Neural cell (in vitro differentiated cells): ENCODE results near the gene RALA. TPM values are rescaled to one million over a fixed set of nuclear protein-coding genes. Genes with fewer than 3 reads are reported as not detected.

Experiments
- H2AFZ ChIP-seq: fragments of 200-600, 300-800 bp; sonication (generic), shearing (Covaris generic); 2 replicates; pipeline ENCODE4 v1.6.0; 2014; ENCODE audit warnings: low read depth, mild to moderate bottlenecking, antibody characterized with exemption, low read length, moderate library complexity
- H3F3A ChIP-seq: fragments of 200-600 bp; shearing (Covaris generic); 2 replicates; pipeline ENCODE4 v1.6.1; 2016; ENCODE audit warnings: mild to moderate bottlenecking, moderate library complexity, mixed read lengths, antibody characterized with exemption, low read length; ENCODE audit not compliant: insufficient read depth, poor library complexity, severe bottlenecking
- H3K27ac ChIP-seq: fragments of 200-600, 300-800 bp; sonication (generic), shearing (Covaris generic); 2 replicates; pipeline ENCODE4 v1.5.1; 2014; ENCODE audit warnings: mild to moderate bottlenecking, low read length, moderate library complexity
- H3K27me3 ChIP-seq: fragments of 300-800, 200-600 bp; sonication (generic), shearing (Covaris generic); 2 replicates; pipeline ENCODE4 v1.6.0; 2014; ENCODE audit warnings: mild to moderate bottlenecking, low read depth, low read length, moderate library complexity; ENCODE audit not compliant: insufficient read depth
- H3K36me3 ChIP-seq: fragments of 300-800, 200-600 bp; sonication (generic), shearing (Covaris generic); 2 replicates; pipeline ENCODE4 v1.5.1; 2014; ENCODE audit warnings: mild to moderate bottlenecking, antibody characterized with exemption, low read length, moderate library complexity; ENCODE audit not compliant: insufficient read depth
- H3K4me2 ChIP-seq: fragments of 300-800, 200-600 bp; sonication (generic), shearing (Covaris generic); 2 replicates; pipeline ENCODE4 v1.6.0; 2014; ENCODE audit warnings: mild to moderate bottlenecking, low read length
- H3K4me3 ChIP-seq: fragments of 300-800, 200-600 bp; sonication (generic), shearing (Covaris generic); 2 replicates; pipeline ENCODE4 v1.5.1; 2014; ENCODE audit warnings: mild to moderate bottlenecking, low read length, moderate library complexity
- H3K79me2 ChIP-seq: fragments of 200-600 bp; shearing (Covaris generic); replicated peaks from 2 replicates; pipeline ENCODE4 v1.6.0; 2014; ENCODE audit warnings: mild to moderate bottlenecking, low read length, moderate library complexity; ENCODE audit not compliant: insufficient read depth
- H3K9ac ChIP-seq: fragments of 300-800, 200-600 bp; sonication (generic), shearing (Covaris generic); 2 replicates; pipeline ENCODE4 v1.6.1; 2016; ENCODE audit warnings: mild to moderate bottlenecking, low read length, mixed read lengths
- H3K9me2 ChIP-seq: fragments of 200-600 bp; shearing (Covaris generic); 2 replicates; pipeline ENCODE4 v1.6.1; 2016; ENCODE audit warnings: mild to moderate bottlenecking, low read length, mixed read lengths; ENCODE audit not compliant: insufficient read depth
- H3K9me3 ChIP-seq: fragments of 200-600, 300-800 bp; sonication (generic), shearing (Covaris generic); 2 replicates; pipeline ENCODE4 v1.6.1; 2016; ENCODE audit warnings: mild to moderate bottlenecking, mixed run types, low read length, moderate library complexity, mixed read lengths
- H4K20me1 ChIP-seq: fragments of 200-600 bp; shearing (Covaris generic); 2 replicates; pipeline ENCODE4 v1.6.1; 2016; ENCODE audit warnings: mild to moderate bottlenecking, mixed run types; ENCODE audit not compliant: insufficient read depth
- CTCF ChIP-seq: fragments of 450-650 bp; IDR thresholded peaks from 2 replicates; pipeline ENCODE4 v1.5.1; 2014; ENCODE audit warnings: antibody characterized with exemption, mild to moderate bottlenecking, moderate library complexity; ENCODE audit not compliant: poor library complexity, severe bottlenecking
- EP300 ChIP-seq: fragments of 450-650 bp; conservative IDR thresholded peaks from 2 replicates; pipeline ENCODE4 v1.6.1; 2014; ENCODE audit warnings: antibody characterized with exemption, mild to moderate bottlenecking, moderate library complexity; ENCODE audit not compliant: poor library complexity, severe bottlenecking
- EZH2 ChIP-seq: fragments of 200-600, 300-800 bp; shearing (Covaris generic), sonication (generic); IDR thresholded peaks from 2 replicates; pipeline ENCODE4 v1.6.1; 2014; ENCODE audit warnings: antibody characterized with exemption, low read length, borderline replicate concordance, mild to moderate bottlenecking; ENCODE audit not compliant: insufficient read depth, poor library complexity, severe bottlenecking
- MXI1 ChIP-seq: fragments of 450-650 bp; conservative IDR thresholded peaks from 2 replicates; pipeline ENCODE4 v1.6.1; 2014; ENCODE audit warnings: antibody characterized with exemption, mild to moderate bottlenecking; ENCODE audit not compliant: poor library complexity, severe bottlenecking
- POLR2AphosphoS5 ChIP-seq: IDR thresholded peaks from 2 replicates; pipeline ENCODE4 v1.6.1; 2012
- RAD21 ChIP-seq: fragments of 450-650 bp; conservative IDR thresholded peaks from 2 replicates; pipeline ENCODE4 v1.6.1; 2014; ENCODE audit warnings: antibody characterized with exemption, mild to moderate bottlenecking, moderate library complexity
- REST ChIP-seq: IDR thresholded peaks from 2 replicates; pipeline ENCODE4 v1.6.1; 2012; ENCODE audit warnings: borderline replicate concordance
- SMC3 ChIP-seq: fragments of 450-650 bp; conservative IDR thresholded peaks from 2 replicates; pipeline ENCODE4 v1.6.1; 2014; ENCODE audit warnings: antibody characterized with exemption, mild to moderate bottlenecking, moderate library complexity; ENCODE audit not compliant: poor library complexity
- TAF1 ChIP-seq: IDR thresholded peaks from 2 replicates; pipeline ENCODE4 v1.6.1; 2012; ENCODE audit warnings: low read depth
- polyA plus RNA-seq: library from polyadenylated mRNA; depleted of rRNA; stranded (reverse); fragments of >200 nt; gene quantifications from 2 replicates; pipeline ENCODE4 v1.2.3, GENCODE V29; 2014

Gene RALA
- polyA plus RNA-seq, 1 donor from 2014 or later = 36.2 TPM

- H3K4me2 ChIP-seq = no peak overlapping the region
- H3K27me3 ChIP-seq = no peaks in the 10 kb centered on the region
- no peak for TF ChIP-seq MXI1
- TF ChIP-seq SMC3 = no peak
- TF ChIP-seq TAF1 = no peak
- TF ChIP-seq POLR2AphosphoS5 = no peak
- H3K27ac ChIP-seq = no peak overlapping the region
- no peaks in the 10 kb centered on the region for H3K9me3 ChIP-seq
- no peaks in the 10 kb centered on the region for H3K36me3 ChIP-seq
- H3F3A ChIP-seq = no peaks in the 10 kb centered on the region
- no peak overlapping the region for H3K4me3 ChIP-seq
- H3K9me2 ChIP-seq = no peaks in the 10 kb centered on the region
- no peaks in the 10 kb centered on the region for H4K20me1 ChIP-seq
- H3K9ac ChIP-seq = no peak overlapping the region
- peaks cover 70% of the 10 kb centered on the region for H3K79me2 ChIP-seq
- H2AFZ ChIP-seq = no peak overlapping the region
Observed at GRCh38 chr7:39637400-39637799, 14.0 kb downstream of the RALA start.

- TF ChIP-seq CTCF (no peak), TAF1 (no peak), POLR2AphosphoS5 (no peak), EZH2 (no peak), RAD21 (no peak), EP300 (no peak)
- Histone ChIP-seq H3K36me3 (no peaks in the 10 kb centered on the region), H3K9ac (no peak overlapping the region), H3K4me2 (no peak overlapping the region), H3K79me2 (peaks cover 65% of the 10 kb centered on the region), H3K9me3 (no peaks in the 10 kb centered on the region), H3K27me3 (no peaks in the 10 kb centered on the region), H4K20me1 (no peaks in the 10 kb centered on the region), H3K4me3 (no peak overlapping the region), H3F3A (no peaks in the 10 kb centered on the region), H3K27ac (no peak overlapping the region), H2AFZ (no peak overlapping the region), H3K9me2 (no peaks in the 10 kb centered on the region)
Observed at GRCh38 chr7:39637963-39638485, 14.7 kb downstream of the RALA start.

GRCh38 chr7:39642896-39643295 lies 19.5 kb downstream of the RALA start:
- no peak overlapping the region for H2AFZ ChIP-seq
- no peaks in the 10 kb centered on the region for H3K27me3 ChIP-seq
- no peaks in the 10 kb centered on the region for H4K20me1 ChIP-seq
- no peaks in the 10 kb centered on the region for H3K36me3 ChIP-seq
- TF ChIP-seq REST (no peak), EZH2 (no peak), CTCF (no peak), EP300 (no peak), POLR2AphosphoS5 (no peak), TAF1 (no peak), RAD21 (no peak), SMC3 (no peak), MXI1 (no peak)
- H3K9me2 ChIP-seq = no peaks in the 10 kb centered on the region
- H3K79me2 ChIP-seq = peaks cover 59% of the 10 kb centered on the region
- H3F3A ChIP-seq = no peaks in the 10 kb centered on the region
- H3K9ac ChIP-seq = no peak overlapping the region
- H3K9me3 ChIP-seq = no peaks in the 10 kb centered on the region
- no peak overlapping the region for H3K4me3 ChIP-seq
- no peak overlapping the region for H3K27ac ChIP-seq
- H3K4me2 ChIP-seq = no peak overlapping the region
